OCI-LY3 (cell line): ENCODE results near the gene SLC26A6.

ENCODE experiments used
- EZH2phosphoT487 ChIP-seq: fragments of 200-600 bp; shearing (Covaris generic); IDR thresholded peaks from 2 replicates; pipeline ENCODE4 v1.6.1; 2018; ENCODE audit warnings: antibody characterized with exemption, mixed run types, low read depth
- TF ChIP-seq, protein P1 (sequence below): fragments of 200-600, 300-600 bp; sonication (generic); IDR thresholded peaks from 2 replicates; pipeline ENCODE4 v1.5.1; 2014; ENCODE audit warnings: antibody characterized with exemption, low read length, low read depth

DNA sequence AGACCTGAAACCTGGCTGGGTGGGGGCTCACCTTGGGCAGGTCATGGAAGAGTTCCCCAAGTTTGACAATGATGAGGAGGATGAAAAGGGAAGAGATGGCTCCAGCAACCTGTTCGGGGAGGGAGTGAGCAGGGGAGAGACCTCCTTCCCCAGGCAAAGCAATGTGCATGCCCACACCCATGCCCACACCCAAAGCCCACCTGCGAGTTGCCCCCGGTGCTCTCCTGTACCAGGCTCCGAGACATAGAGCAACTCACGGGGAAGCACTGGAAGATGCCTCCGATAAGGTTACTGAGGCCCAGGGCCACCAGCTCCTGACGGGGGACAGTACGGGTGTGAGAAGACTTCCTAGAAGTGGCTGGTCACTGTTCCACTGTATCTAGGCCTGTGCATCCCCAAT is 4.9 kb downstream of the SLC26A6 start:
- TF ChIP-seq, protein P1, sequence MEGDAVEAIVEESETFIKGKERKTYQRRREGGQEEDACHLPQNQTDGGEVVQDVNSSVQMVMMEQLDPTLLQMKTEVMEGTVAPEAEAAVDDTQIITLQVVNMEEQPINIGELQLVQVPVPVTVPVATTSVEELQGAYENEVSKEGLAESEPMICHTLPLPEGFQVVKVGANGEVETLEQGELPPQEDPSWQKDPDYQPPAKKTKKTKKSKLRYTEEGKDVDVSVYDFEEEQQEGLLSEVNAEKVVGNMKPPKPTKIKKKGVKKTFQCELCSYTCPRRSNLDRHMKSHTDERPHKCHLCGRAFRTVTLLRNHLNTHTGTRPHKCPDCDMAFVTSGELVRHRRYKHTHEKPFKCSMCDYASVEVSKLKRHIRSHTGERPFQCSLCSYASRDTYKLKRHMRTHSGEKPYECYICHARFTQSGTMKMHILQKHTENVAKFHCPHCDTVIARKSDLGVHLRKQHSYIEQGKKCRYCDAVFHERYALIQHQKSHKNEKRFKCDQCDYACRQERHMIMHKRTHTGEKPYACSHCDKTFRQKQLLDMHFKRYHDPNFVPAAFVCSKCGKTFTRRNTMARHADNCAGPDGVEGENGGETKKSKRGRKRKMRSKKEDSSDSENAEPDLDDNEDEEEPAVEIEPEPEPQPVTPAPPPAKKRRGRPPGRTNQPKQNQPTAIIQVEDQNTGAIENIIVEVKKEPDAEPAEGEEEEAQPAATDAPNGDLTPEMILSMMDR, result no peak
- TF ChIP-seq EZH2phosphoT487, result no peak
